ENCODE results near the gene RALB. TPM values are rescaled to one million over a fixed set of nuclear protein-coding genes. Genes with fewer than 3 reads are reported as not detected.
"Not testable (repeated sequence)": the region's sequence is repeated elsewhere in the genome, so short reads cannot be mapped to it uniquely, and the experiment has no call there.

RALB gene
- total and polyA plus RNA-seq, 9 donors: 42.4 to 73.0 (median 57.2) TPM

DNA sequence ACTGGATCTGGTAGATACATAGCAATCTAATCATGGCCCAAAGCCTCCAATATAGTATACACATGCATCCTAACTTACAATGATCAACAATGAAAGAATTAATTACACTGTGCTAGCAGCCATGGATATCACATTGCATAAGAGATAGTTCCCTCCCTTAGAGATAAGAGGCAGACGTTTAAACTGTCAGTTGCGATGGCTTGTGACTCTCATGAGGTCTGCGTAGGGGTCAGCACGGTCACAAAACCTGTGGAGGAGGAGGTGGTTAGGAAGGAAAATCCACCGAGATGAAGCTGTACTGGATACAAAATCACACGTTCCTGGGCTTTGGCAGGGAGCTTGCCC, 800 bp upstream of the RALB start:
- Histone ChIP-seq H3K36me3 (ENCODE audit: control insufficient read depth, insufficient read depth, low read length) (peaks cover 4% of the 10 kb centered on the region), H3K27ac (ENCODE audit: low read length) (no peak overlapping the region), H3K4me3 (ENCODE audit: low read length) (peak overlapping the region; percentile 88), H3K27me3 (ENCODE audit: control insufficient read depth, insufficient read depth, low read length) (peaks cover 16% of the 10 kb centered on the region), H3K9me3 (replicated peaks; ENCODE audit: control insufficient read depth, low read depth, low read length) (no peaks in the 10 kb centered on the region), H3K4me1 (ENCODE audit: control insufficient read depth, insufficient read depth, low read length) (peaks cover 14% of the 10 kb centered on the region)
- no peak for DNase-seq
- WGBS (ENCODE audit: insufficient coverage): 0% methylated on average over 4 of the region's 6 CpGs

- H3K4me1 ChIP-seq (ENCODE audit: control insufficient read depth, insufficient read depth, low read length): peaks cover 12% of the 10 kb centered on the region
- H3K4me3 ChIP-seq (ENCODE audit: low read length): peak overlapping the region; percentile 88
- H3K27me3 ChIP-seq (ENCODE audit: control insufficient read depth, insufficient read depth, low read length): peaks cover 11% of the 10 kb centered on the region
- no peaks in the 10 kb centered on the region for H3K9me3 ChIP-seq (replicated peaks; ENCODE audit: control insufficient read depth, low read depth, low read length)
- DNase-seq: peak; percentile 95
- peak overlapping the region; percentile 89 for H3K27ac ChIP-seq (ENCODE audit: low read length)
- WGBS (ENCODE audit: insufficient coverage): under 1% methylated on average over 55 of the region's 60 CpGs
- H3K36me3 ChIP-seq (ENCODE audit: control insufficient read depth, insufficient read depth, low read length): peaks cover 4% of the 10 kb centered on the region
These were observed 600 bp downstream of the RALB start for GRCh38 chr2:120253021-120253882.

- Histone ChIP-seq H3K4me1 (ENCODE audit: control insufficient read depth, insufficient read depth, low read length) (peaks cover 12% of the 10 kb centered on the region), H3K27me3 (ENCODE audit: control insufficient read depth, insufficient read depth, low read length) (peaks cover 8% of the 10 kb centered on the region), H3K27ac (ENCODE audit: low read length) (peak overlapping the region; percentile 89), H3K36me3 (ENCODE audit: control insufficient read depth, insufficient read depth, low read length) (peaks cover 4% of the 10 kb centered on the region), H3K4me3 (ENCODE audit: low read length) (peak overlapping the region; percentile 88), H3K9me3 (replicated peaks; ENCODE audit: control insufficient read depth, low read depth, low read length) (no peaks in the 10 kb centered on the region)
- DNase-seq: peak; percentile 20
- 53% methylated on average over 3 of the region's 8 CpGs for WGBS (ENCODE audit: insufficient coverage)
These were observed 1.5 kb downstream of the RALB start for GRCh38 chr2:120254178-120254577.

- no peak for DNase-seq
- peaks cover 12% of the 10 kb centered on the region for H3K4me1 ChIP-seq (ENCODE audit: control insufficient read depth, insufficient read depth, low read length)
- no CpG with 5 or more reads among the region's 6 CpGs for WGBS (ENCODE audit: insufficient coverage)
- H3K27ac ChIP-seq (ENCODE audit: low read length): no peak overlapping the region
- peaks cover 8% of the 10 kb centered on the region for H3K27me3 ChIP-seq (ENCODE audit: control insufficient read depth, insufficient read depth, low read length)
- peaks cover 4% of the 10 kb centered on the region for H3K36me3 ChIP-seq (ENCODE audit: control insufficient read depth, insufficient read depth, low read length)
- H3K9me3 ChIP-seq (replicated peaks; ENCODE audit: control insufficient read depth, low read depth, low read length): peaks cover 1% of the 10 kb centered on the region
- H3K4me3 ChIP-seq (ENCODE audit: low read length): no peak overlapping the region
These were observed 2.4 kb downstream of the RALB start for GRCh38 chr2:120255071-120255470.

DNA sequence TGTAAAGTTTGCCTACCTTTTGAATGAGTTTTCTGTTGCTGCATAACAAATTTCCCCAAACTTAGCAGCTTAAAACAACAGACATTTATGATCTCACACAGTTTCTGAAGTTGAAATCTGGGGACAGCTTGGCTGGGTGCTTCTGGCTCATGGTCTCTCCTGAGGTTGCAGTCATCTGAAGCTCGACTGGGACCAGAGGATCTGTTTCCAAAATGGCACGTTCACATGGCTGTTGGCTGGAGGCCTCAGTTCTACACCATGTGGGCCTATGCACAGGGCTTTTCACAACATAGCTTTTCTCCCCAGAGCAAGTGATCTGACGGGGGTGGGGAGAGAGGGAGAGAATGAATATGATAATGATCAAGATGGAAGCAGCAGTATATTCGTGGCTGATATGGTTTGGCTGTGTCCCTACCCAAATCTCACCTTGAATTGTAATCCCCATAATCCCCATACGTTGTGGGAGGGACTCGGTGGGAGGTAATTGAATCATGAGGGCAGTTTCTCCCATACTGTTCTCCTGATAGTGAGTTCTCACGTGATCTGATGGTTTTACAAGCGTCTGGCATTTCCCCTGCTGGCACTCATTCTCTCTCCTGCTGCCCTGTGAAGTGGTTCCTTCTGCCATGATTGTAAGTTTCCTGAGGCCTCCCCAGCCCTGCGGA, 3.5 kb downstream of the RALB start:
- 74% methylated on average over 3 of the region's 9 CpGs for WGBS (ENCODE audit: insufficient coverage)
- Histone ChIP-seq H3K9me3 (replicated peaks; ENCODE audit: control insufficient read depth, low read depth, low read length) (peaks cover 8% of the 10 kb centered on the region), H3K4me1 (ENCODE audit: control insufficient read depth, insufficient read depth, low read length) (peaks cover 12% of the 10 kb centered on the region), H3K4me3 (ENCODE audit: low read length) (no peak overlapping the region), H3K36me3 (ENCODE audit: control insufficient read depth, insufficient read depth, low read length) (peaks cover 4% of the 10 kb centered on the region), H3K27me3 (ENCODE audit: control insufficient read depth, insufficient read depth, low read length) (peaks cover under 1% of the 10 kb centered on the region), H3K27ac (ENCODE audit: low read length) (no peak overlapping the region)
- DNase-seq: no peak

DNA sequence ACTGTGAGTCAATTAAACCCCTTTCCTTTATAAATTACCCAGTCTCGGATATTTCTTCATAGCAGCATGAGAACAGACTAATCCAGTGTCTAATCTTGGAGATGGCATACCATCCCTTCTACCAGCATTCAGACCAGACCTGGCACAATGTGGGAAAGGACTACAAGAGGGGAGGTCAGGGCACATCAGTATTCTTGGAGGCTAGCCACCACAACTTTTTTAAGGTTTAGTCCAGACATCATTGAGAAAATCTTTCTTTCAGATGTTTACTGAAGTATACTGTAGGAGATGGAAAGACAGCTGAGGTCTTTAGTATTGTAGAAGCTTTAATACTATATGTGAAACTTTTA, 4.0 kb downstream of the RALB start:
- H3K27me3 ChIP-seq (ENCODE audit: control insufficient read depth, insufficient read depth, low read length): no peaks in the 10 kb centered on the region
- DNase-seq: no peak
- peaks cover 4% of the 10 kb centered on the region for H3K36me3 ChIP-seq (ENCODE audit: control insufficient read depth, insufficient read depth, low read length)
- peaks cover 12% of the 10 kb centered on the region for H3K4me1 ChIP-seq (ENCODE audit: control insufficient read depth, insufficient read depth, low read length)
- H3K9me3 ChIP-seq (replicated peaks; ENCODE audit: control insufficient read depth, low read depth, low read length): peaks cover 8% of the 10 kb centered on the region
- WGBS (ENCODE audit: insufficient coverage): no CpG with 5 or more reads among the region's 1 CpG
- H3K27ac ChIP-seq (ENCODE audit: low read length): no peak overlapping the region
- no peak overlapping the region for H3K4me3 ChIP-seq (ENCODE audit: low read length)

- H3K36me3 ChIP-seq (ENCODE audit: control insufficient read depth, insufficient read depth, low read length): peaks cover 4% of the 10 kb centered on the region
- no peak overlapping the region for H3K27ac ChIP-seq (ENCODE audit: low read length)
- H3K27me3 ChIP-seq (ENCODE audit: control insufficient read depth, insufficient read depth, low read length): no peaks in the 10 kb centered on the region
- H3K4me1 ChIP-seq (ENCODE audit: control insufficient read depth, insufficient read depth, low read length): peaks cover 8% of the 10 kb centered on the region
- H3K4me3 ChIP-seq (ENCODE audit: low read length): no peak overlapping the region
- WGBS (ENCODE audit: insufficient coverage): no CpG with 5 or more reads among the region's 1 CpG
- peak; percentile 54 for DNase-seq
- peaks cover 8% of the 10 kb centered on the region for H3K9me3 ChIP-seq (replicated peaks; ENCODE audit: control insufficient read depth, low read depth, low read length)
These were observed 4.9 kb downstream of the RALB start for GRCh38 chr2:120257522-120257921.

DNA sequence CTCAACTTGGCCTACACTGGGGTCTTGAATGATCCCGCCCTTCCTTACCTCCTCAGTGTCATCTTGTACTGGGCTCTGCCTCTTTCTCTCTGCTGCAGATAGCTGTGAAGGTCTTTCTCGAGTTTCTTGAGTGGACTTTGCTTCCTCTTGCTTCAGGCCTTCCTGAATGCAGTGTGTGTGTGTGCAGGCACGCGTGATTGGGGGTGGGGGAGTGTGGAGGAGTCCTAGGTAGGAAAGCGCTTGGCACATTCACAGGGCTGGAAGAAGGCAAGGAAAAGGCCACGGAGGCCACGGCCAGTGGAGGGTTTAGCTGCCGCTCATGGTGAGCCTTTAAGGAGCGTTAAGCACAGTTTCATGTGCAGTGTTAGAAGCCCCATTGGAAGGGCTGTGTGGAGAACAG, 5.5 kb downstream of the RALB start:
- DNase-seq: no peak
- H3K27me3 ChIP-seq (ENCODE audit: control insufficient read depth, insufficient read depth, low read length): no peaks in the 10 kb centered on the region
- H3K9me3 ChIP-seq (replicated peaks; ENCODE audit: control insufficient read depth, low read depth, low read length): peaks cover 8% of the 10 kb centered on the region
- 93% methylated on average over 9 of the region's 9 CpGs for WGBS (ENCODE audit: insufficient coverage)
- H3K36me3 ChIP-seq (ENCODE audit: control insufficient read depth, insufficient read depth, low read length): peaks cover 4% of the 10 kb centered on the region
- H3K4me3 ChIP-seq (ENCODE audit: low read length): no peak overlapping the region
- no peak overlapping the region for H3K27ac ChIP-seq (ENCODE audit: low read length)
- peaks cover 8% of the 10 kb centered on the region for H3K4me1 ChIP-seq (ENCODE audit: control insufficient read depth, insufficient read depth, low read length)

DNA sequence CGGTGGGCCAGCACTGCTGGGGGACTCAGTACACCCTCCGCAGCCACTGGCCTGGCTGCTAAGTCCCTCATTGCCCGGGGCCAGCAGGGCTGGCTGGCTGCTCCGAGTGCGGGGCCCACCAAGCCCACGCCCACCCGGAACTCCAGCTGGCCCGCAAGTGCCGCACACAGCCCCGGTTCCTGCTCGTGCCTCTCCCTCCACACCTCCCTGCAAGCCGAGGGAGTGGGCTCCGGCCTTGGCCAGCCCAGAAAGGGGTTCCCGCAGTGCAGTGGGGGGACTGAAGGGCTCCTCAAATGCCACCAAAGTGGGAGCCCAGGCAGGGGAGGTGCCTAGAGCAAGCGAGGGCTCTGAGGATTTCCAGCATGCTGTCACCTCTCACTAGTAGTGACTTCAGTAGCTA, 7.3 kb downstream of the RALB start:
- not testable (repeated sequence) for DNase-seq; H3K36me3 ChIP-seq (ENCODE audit: control insufficient read depth, insufficient read depth, low read length); H3K27ac ChIP-seq (ENCODE audit: low read length); H3K9me3 ChIP-seq (replicated peaks; ENCODE audit: control insufficient read depth, low read depth, low read length); H3K4me3 ChIP-seq (ENCODE audit: low read length); H3K27me3 ChIP-seq (ENCODE audit: control insufficient read depth, insufficient read depth, low read length); H3K4me1 ChIP-seq (ENCODE audit: control insufficient read depth, insufficient read depth, low read length)
- 91% methylated on average over 6 of the region's 15 CpGs for WGBS (ENCODE audit: insufficient coverage)

DNA sequence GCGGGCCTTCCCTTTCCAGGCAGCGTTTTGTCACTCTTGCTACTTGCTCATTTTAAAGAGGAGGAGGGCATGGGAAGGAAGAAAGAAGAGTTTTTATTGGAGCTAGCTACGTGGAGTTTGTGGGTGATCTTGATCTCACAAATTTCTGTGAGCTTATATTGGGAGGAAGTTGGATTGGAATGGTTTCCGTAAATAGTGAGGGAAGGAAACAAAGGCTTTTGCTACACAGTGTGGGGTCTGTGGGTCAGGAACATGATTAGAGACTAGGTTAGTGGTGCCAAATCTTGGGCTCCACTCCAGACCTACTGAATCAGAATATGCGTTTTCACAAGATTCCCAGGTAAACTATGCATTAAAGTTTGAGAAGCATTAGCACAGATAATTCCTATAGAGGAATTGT, 8.1 kb downstream of the RALB start:
- WGBS (ENCODE audit: insufficient coverage): 81% methylated on average over 3 of the region's 5 CpGs
- H3K36me3 ChIP-seq (ENCODE audit: control insufficient read depth, insufficient read depth, low read length): peaks cover 4% of the 10 kb centered on the region
- no peaks in the 10 kb centered on the region for H3K27me3 ChIP-seq (ENCODE audit: control insufficient read depth, insufficient read depth, low read length)
- H3K9me3 ChIP-seq (replicated peaks; ENCODE audit: control insufficient read depth, low read depth, low read length): peaks cover 8% of the 10 kb centered on the region
- DNase-seq: no peak
- H3K27ac ChIP-seq (ENCODE audit: low read length): peak overlapping the region; percentile 47
- H3K4me3 ChIP-seq (ENCODE audit: low read length): no peak overlapping the region
- H3K4me1 ChIP-seq (ENCODE audit: control insufficient read depth, insufficient read depth, low read length): no peaks in the 10 kb centered on the region

Data from muscle of leg (tissue), 11 donors.